HG03442 (cell line): ENCODE data around the gene ATG12.
"Not testable (repeated sequence)": the region's sequence is repeated elsewhere in the genome, so short reads cannot be mapped to it uniquely, and the experiment has no call there.

Experiments used
- ATAC-seq: cut with Tn5 transposase; IDR thresholded peaks from one replicate; pipeline ENCODE4 v1.9.1; 2021; ENCODE audit warnings: mild to moderate bottlenecking, moderate library complexity; ENCODE audit not compliant: unreplicated experiment

The ATG12 gene

DNA sequence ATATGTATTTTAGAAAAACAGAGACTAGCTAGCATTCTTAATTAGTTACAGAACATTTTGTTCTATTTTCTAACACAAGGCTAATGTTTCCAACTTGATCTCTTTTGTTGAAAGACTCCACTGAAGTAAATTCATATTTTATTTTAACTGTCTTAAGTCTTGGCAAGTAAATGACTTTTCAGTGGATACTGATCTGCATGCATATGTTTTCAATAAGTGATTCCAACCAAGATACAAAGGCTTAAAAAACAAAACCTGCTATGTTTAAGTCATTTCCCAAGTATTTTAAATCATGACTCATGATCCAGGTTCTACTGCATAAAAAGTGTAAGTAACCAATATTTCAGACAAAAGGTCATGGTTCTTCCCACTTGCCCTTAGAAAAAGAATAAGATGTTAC, 30.6 kb downstream of the ATG12 start:
- no peak for ATAC-seq

DNA sequence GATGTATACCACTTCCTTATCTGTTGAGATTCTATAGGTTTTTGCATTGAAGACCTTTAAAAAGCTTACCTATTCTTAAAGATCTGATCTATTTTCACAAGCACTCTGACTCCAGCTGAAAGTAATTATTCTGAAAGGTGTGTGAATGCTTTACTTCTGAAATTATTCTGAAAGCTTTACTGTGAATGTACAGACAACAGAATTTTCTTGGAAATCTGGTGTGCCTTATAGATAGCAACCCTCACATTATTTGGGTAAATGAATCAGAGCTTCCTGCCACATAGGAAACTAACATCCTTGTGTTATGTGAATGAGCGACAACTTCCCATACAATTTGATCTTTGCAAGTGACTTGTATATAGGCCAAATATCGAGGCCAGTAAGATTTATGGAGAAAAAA, 31.4 kb downstream of the ATG12 start:
- no peak for ATAC-seq

DNA sequence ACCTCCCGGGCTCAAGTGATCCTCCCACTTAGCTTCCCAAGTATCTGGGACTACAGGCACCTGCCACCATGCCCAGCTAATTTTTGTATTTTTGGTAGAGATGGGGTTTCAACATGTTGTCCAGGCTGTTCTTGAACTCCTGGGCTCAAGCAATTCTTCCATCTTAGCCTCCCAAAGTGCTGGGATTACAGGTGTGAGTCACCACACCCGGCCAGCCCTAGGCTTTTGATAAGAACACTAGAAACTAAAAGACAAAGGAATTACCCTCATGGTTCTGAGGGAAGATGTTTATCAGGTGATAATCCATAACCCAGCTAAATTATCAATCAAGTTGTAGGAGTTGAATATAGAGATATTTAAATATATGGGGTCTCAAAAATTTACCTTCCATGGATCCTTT, 33.3 kb downstream of the ATG12 start:
- ATAC-seq = not testable (repeated sequence)

DNA sequence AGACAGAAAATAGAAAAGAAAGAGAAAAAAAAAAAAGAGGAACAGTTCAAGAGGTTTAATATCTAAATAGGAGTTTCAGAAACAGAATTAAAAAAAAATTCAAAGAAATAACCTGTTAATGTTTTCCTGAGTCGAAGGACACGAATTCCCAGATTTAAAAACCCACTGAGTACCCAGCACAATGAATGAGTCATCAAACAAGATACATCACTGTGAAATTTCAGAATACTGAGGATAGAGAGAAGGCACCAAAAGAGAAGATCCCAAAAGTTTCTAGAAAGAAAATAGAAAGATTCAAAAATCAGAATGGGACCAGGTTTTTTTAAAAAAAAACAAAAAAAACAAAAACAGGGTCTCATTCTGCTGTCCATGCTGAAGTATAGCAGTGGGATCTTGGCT, 33.7 kb downstream of the ATG12 start:
- ATAC-seq = no peak

DNA sequence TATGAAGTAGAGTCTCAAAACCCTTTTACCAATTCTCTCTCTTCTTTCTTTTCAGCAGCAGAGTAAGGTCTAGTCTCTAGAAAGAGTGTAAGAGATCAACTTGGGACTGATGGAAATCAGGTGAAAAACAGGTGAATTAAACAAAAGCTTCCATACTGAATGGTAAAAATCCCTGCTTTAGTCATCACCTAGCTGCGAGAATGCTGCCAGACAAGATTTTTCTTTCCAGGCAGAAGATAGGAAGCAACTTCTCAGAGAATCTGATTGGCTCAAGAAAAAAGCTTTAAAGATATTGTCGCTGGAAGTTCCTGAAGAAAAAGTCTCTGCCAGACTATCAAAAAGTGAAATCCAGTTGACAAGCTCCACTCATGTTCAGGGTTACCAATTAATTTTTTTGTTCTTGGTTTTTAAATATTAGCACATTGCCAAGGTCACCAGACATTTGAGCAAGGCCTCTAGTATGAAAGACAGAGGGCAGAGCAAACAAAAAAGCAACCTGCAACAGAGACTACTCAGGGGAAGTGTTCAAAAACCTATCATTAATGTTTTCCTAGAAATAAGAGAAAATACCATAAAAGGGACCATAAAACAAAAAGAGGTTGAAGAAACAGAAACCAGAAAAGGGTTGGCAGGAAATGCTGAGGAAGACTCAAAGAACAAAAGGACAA, 34.2 kb downstream of the ATG12 start:
- no peak for ATAC-seq

DNA sequence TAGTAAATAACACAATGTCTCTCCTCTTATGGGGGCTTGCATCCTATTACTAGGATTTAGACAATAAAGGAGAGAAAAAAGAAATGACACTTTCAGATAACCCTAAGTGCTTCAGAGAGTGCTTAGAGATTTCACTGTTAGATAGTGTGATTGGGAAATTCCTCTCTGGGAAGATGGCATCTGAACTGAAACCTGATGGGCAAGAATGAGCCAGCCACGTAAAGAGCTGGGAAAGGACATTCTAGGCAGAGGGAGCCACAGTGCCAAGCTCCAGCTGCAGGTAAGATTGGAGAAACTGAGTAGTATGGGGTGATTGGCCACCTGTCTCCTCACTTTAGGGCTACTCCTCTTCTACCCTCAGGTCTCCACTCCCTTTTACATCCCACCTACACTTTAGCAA, 39.4 kb downstream of the ATG12 start:
- ATAC-seq = no peak

DNA sequence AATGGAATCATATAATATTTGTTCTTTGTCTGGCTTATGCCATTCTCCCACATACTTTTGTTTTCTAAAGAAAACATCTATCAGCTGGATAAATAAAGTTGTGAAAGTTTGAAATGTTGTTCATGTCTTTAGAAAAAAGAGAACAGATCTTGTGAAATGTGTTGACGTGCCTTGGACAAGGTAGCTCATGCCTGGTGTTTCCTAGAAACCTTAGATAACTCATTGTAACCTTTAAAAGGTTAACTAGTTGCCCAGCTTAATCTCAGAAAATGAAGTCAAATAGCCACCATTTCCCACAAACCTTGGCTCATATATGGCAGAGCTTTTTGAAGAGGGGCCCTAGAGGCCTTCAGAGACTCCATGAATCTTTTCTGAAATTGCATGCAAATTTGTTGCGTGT, 40.2 kb downstream of the ATG12 start:
- ATAC-seq = no peak

DNA sequence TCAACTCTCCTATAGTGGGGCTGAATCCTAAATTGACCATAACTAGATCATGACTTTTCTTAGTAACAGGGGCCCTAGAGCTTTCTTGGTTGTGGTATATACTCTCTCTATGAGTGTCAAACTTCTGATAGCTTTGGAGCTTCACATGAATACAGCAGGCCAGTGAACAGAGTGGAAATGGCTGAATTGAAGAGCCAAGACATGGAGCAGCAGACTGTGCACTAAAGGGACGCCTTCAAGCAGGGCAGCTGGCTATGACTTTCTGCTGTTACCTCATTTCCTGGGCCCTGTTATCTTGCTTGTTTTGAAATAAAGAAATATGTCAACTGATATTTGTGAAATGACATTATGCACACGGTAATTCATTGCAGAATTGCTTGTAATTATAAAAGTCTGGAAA, 41.3 kb downstream of the ATG12 start:
- ATAC-seq = no peak

DNA sequence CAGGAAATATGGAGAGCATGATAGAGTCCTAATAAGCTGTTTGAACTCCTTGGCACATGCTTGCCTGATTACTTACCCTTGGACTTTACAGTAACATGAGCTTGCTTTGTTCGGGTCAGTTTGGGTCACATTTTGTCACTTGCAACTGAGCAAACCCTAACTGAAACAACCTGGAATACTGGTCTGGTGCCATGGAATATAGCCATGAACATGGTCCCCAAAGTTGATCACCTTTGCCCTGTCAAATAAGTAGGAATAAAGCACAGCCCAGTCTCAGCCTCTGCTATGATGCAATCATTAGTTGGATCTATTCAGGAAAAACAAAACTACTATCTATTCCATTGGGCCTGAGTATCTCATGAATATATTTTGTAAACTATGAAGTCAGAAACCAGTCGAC, 43.1 kb downstream of the ATG12 start:
- no peak for ATAC-seq

DNA sequence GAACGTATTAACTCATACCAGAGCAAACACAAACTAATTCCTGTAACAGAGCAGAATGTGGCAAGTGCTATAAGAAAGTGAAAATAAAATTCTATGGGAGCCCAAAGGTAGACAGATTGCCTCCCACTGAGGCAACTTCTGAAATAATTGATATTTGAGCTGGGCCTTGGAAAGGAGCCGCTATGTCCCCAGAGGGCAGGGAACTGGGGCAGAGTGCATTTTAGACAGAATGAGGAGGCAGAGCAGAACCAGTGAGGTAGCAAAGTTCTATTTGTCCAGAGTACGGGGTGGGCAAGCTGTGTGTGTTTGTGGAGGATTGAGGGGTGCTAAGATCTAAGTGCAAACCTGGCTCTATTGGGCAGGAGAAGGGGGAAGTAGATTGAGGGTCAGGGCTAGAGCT, 44.7 kb downstream of the ATG12 start:
- ATAC-seq = no peak

DNA sequence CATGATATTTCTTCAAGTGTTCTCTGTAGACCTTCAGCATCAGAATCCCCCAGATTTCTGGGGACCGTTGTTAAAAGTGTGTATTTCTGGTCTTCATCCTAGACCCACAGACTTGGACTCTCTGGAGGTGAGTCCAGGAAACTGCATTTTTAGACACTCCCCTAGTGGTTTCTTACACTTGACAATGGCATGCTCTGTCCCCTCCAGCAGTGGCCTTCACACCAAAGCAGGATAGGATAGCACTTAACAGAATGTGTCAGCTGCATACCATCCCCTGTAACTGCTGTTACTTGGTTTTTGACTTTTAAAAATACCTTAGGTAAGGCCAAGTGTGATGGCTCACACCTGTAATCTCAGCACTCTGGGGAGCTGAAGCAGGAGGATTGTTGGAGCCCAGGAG, 45.7 kb downstream of the ATG12 start:
- no peak for ATAC-seq

DNA sequence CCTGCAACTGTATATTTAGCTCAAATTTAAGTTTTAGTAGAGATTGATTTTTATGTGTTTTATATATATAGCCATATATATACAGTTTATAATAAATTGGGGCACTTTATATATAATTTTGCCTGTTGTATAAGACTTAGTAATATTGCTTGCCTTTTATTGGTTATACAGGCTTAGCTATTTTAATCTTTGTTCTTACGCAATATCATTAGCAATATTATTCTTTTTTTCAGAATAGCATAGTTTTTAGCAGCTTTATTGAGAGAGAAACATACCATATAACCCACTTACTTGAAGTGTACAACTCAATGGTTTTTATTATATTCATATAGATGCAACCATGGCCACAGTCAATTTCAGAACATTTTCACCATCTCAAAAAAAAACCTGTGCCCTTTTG, 52.9 kb downstream of the ATG12 start:
- ATAC-seq = no peak

DNA sequence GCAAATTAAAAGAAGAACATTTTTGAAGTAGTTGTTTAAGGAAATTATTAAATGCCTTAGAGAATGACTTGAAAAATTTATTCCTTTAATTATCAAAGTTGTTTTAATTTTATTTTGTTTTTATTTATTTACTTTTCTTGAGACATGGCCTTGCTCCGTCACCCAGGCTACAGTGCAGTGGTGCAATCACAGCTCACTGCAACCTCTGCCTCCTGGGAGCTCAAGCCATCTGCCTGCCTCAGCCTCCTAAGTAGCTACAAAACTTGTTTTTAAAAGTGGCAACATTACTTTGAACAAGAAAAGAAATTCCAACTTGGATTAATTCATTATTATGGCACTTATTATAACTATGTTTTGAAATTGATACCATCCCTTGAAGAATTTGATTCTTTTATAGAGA, 53.9 kb downstream of the ATG12 start:
- no peak for ATAC-seq

DNA sequence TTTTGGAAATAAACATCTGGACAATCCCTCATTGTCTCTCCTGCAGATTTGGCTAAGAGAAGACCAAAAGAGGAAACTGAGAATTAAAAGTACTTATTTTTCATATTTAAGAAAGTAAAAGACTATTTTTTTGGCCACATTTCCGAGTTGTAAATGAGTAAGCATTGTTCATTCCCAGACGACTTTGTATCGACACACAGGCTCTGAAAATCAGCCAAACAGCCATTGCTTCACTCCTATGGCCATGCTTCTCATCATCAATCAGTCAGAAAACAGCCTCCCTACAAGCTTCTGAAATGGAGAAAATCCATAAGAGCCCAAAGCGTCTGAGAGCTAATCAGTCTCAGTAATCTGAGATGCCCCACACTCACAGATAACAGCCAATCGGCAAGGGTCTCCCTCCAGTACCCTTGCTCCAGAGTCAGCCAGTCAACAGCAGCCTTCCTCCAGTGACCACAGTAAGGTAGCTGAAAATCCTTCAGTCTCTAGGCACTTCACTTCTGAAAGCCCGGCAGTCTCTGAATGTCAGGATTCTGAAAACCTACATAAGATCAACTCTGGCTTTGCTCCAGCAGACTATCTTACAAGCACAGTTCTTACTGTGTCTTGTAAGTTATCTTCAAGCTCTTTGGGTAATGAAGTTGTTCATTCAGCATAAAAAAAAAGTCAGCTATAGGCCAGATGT, 55.8 kb downstream of the ATG12 start:
- no peak for ATAC-seq

DNA sequence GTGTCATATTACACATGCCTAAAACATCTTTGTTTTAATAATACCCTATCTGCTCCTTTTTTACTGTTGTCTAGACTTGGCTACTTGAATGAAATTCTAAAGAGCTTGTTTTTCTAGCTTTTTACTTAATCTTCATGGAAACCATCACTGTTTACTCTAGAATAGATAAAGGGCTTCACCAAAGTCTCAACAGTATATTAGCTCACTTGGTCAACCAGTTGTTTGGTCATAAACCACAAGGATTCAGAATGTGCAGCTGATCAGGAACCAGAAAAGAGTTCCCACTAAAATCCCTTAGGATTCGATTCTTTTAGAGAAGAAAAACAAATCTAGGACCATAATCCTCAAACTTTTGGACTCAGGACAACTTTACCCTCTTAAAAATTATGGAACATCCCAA, 62.9 kb downstream of the ATG12 start:
- ATAC-seq = no peak
